Adipocyte (in vitro differentiated cells): ENCODE results near the gene OR9A2.
"Not testable (repeated sequence)": the region's sequence is repeated elsewhere in the genome, so short reads cannot be mapped to it uniquely, and the experiment has no call there.

Experiments used
- DNase-seq: peaks from one replicate; pipeline ENCODE4 v3.0.0-alpha.2; 2015; ENCODE audit warnings: low read depth
- H3K27me3 ChIP-seq: replicated peaks from 2 replicates; pipeline ENCODE4 v1.7.0; 2013; ENCODE audit warnings: mild to moderate bottlenecking, low read length, moderate library complexity; ENCODE audit not compliant: control insufficient read depth, insufficient read depth
- H3K36me3 ChIP-seq: 2 replicates; pipeline ENCODE4 v1.7.0; 2013; ENCODE audit warnings: low read length, mild to moderate bottlenecking, moderate library complexity; ENCODE audit not compliant: control insufficient read depth, insufficient read depth, severe bottlenecking
- H3K4me1 ChIP-seq: 2 replicates; pipeline ENCODE4 v1.7.0; 2013; ENCODE audit warnings: mild to moderate bottlenecking, low read length, moderate library complexity; ENCODE audit not compliant: control insufficient read depth, insufficient read depth
- H3K4me3 ChIP-seq: 2 replicates; pipeline ENCODE4 v1.7.0; 2013; ENCODE audit warnings: mild to moderate bottlenecking, low read length, moderate library complexity
- H3K9ac ChIP-seq: 2 replicates; pipeline ENCODE4 v1.7.0; 2013; ENCODE audit warnings: mild to moderate bottlenecking, low read length, moderate library complexity
- H3K9me3 ChIP-seq: 2 replicates; pipeline ENCODE4 v1.7.0; 2013; ENCODE audit warnings: mild to moderate bottlenecking, low read length, moderate library complexity; ENCODE audit not compliant: control insufficient read depth

The OR9A2 gene

DNA sequence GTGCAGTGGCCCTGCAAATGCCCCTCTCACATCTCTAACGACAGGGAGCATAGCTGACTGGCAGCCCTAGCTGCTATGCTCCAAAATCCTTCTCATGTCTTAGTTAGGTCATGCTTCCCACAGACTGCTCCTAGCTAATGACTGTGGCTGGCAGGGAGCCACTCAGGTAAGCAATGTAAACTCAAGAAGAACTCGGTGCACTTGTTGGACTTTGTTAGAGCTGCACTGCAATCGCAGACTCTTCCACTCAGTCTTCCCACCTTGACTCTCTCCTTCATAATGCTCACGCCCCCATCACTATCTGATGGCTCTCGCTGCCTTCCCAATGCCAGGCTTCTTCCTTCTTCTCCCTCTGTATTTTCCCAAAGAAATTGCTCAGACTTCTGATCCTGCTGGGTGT, 24.0 kb downstream of the OR9A2 start:
- DNase-seq = no peak
- H3K9ac ChIP-seq = no peak overlapping the region
- H3K27me3 ChIP-seq = no peaks in the 10 kb centered on the region
- peaks cover 7% of the 10 kb centered on the region for H3K4me1 ChIP-seq
- no peaks in the 10 kb centered on the region for H3K9me3 ChIP-seq
- peak overlapping the region; percentile 70 for H3K4me3 ChIP-seq
- no peaks in the 10 kb centered on the region for H3K36me3 ChIP-seq

DNA sequence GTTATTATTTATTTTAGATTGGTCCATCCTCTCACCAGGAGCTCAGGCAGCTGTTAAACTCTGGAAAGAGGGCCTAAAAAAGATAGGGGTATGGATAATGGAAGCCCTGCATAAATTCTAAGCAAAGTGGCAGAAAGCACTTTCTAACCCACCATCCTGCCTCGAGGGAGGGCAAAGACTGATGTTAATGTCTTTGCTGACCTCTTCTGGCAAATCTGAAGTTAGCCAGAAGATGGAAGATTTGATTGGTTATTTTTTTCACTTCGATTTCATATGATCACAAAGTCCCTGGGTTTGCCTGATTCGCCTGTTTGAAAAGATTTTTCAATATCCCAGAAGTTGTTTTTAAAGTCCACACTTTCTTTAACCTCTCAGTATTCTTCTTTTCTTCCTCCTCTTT, 24.8 kb downstream of the OR9A2 start:
- Histone ChIP-seq H3K27me3 (no peaks in the 10 kb centered on the region), H3K4me3 (no peak overlapping the region), H3K4me1 (peaks cover 7% of the 10 kb centered on the region), H3K9ac (no peak overlapping the region), H3K9me3 (no peaks in the 10 kb centered on the region), H3K36me3 (no peaks in the 10 kb centered on the region)
- DNase-seq = peak; percentile 57

DNA sequence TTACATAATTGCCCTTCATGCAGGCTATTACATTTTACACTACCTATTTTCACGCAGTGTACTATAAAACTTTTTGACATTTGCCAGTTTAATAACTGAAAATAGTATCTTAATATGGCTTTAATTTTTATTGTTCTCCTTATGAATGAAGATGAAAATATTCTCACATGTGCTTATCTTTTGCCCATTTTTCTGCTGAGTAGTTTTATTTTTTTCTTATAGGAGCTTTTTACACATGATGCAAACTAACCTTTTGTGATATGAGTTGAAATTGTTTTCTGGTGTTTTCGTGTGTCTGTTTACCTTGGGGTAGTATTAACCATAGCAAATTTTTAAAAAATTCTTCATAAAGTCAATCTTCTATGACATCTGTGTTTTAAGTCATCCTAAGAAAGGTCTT, 26.3 kb downstream of the OR9A2 start:
- H3K4me1 ChIP-seq = peaks cover 4% of the 10 kb centered on the region
- no peaks in the 10 kb centered on the region for H3K36me3 ChIP-seq
- no peak overlapping the region for H3K9ac ChIP-seq
- no peaks in the 10 kb centered on the region for H3K9me3 ChIP-seq
- DNase-seq = no peak
- no peak overlapping the region for H3K4me3 ChIP-seq
- H3K27me3 ChIP-seq = no peaks in the 10 kb centered on the region

DNA sequence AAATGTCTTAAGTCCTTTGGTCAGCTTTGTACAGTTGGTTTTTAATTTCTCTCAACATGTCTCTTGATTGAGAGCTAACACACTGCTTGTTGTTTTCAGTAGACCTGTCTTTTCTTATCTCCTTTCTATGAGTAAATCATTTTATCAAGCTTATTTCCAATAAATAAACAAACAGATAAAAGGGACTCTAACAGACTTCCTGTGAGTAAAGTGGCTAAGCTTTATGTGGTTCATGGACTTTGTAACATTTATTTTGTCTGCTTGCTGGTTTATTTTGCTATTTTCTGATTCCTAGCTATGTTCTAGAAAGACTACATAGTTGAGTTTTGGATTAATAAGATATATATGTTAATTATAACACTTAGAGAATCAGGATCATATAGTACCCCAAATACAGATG, 27.1 kb downstream of the OR9A2 start:
- no peaks in the 10 kb centered on the region for H3K4me1 ChIP-seq
- no peak overlapping the region for H3K4me3 ChIP-seq
- DNase-seq = no peak
- H3K36me3 ChIP-seq = no peaks in the 10 kb centered on the region
- no peak overlapping the region for H3K9ac ChIP-seq
- no peaks in the 10 kb centered on the region for H3K9me3 ChIP-seq
- H3K27me3 ChIP-seq = peaks cover 6% of the 10 kb centered on the region

DNA sequence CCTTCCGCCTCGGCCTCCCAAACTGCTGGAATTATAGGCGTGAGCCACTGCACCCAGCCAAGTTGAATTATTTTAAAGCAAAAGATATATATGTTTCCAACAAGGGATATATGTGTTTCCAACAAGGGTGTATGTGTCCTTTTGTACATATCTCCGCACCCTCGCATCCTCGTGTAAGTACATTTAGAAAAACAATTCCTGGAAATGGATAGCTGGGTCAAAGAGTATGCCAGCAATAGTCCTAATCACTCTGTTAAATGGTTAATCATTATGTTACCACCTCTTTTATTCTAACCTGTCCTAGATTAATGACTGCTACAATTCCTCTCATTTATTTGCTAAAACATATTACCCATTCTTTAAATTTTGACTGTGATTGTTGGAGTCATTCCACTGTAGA, 28.0 kb downstream of the OR9A2 start:
- peaks cover 9% of the 10 kb centered on the region for H3K27me3 ChIP-seq
- H3K9me3 ChIP-seq = no peaks in the 10 kb centered on the region
- H3K36me3 ChIP-seq = no peaks in the 10 kb centered on the region
- DNase-seq = no peak
- H3K4me1 ChIP-seq = no peaks in the 10 kb centered on the region
- no peak overlapping the region for H3K9ac ChIP-seq
- no peak overlapping the region for H3K4me3 ChIP-seq

DNA sequence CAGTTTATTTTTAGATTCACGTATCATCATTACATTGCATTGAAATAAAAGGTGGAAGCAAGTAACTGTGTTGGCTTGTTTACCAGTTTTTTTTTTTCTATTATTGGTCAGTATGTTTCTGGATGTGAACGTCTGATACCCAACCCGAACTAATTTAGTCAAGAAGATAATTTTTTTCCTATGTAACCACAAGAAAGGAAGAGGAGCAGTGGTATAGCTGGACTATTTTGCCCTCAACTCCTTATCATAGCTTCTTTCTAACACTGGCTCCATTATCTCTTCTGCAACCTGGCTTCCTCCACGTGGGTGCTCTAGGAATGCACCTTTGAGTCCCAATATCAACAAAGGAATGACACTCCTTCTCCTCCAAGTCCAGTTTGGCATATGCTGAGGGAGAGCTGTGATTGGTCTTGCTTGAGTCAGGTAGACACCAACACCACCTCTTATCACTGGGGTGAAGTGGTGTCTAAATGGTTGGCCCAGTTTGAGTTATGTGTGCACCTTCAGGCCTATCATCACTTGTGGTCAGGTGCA, 29.4 kb downstream of the OR9A2 start:
- Histone ChIP-seq H3K27me3 (peaks cover 9% of the 10 kb centered on the region), H3K9ac (no peak overlapping the region), H3K4me3 (no peak overlapping the region), H3K36me3 (no peaks in the 10 kb centered on the region), H3K9me3 (no peaks in the 10 kb centered on the region), H3K4me1 (no peaks in the 10 kb centered on the region)
- no peak for DNase-seq

DNA sequence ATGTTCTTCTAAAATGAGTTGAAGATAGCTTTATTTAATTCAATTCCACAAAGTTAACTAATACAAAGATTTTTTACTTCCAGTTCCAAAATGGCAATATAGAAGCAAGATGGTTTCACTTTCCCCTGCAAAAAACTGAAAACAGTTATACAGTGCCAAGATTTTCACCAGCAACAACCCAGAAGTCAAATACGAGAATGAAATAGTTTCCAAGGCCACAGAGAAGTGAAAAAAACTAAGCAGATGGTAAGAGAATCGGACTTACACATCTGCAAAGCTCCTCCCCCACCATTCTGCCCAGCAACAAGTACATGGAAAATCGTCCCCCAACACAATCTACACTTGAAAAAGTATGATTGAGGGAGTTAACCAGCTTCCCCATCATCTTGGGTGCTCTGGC, 34.5 kb downstream of the OR9A2 start:
- H3K4me3 ChIP-seq = no peak overlapping the region
- H3K9me3 ChIP-seq = no peaks in the 10 kb centered on the region
- H3K9ac ChIP-seq = no peak overlapping the region
- DNase-seq = peak; percentile 20
- H3K4me1 ChIP-seq = no peaks in the 10 kb centered on the region
- H3K36me3 ChIP-seq = no peaks in the 10 kb centered on the region
- peaks cover 10% of the 10 kb centered on the region for H3K27me3 ChIP-seq

DNA sequence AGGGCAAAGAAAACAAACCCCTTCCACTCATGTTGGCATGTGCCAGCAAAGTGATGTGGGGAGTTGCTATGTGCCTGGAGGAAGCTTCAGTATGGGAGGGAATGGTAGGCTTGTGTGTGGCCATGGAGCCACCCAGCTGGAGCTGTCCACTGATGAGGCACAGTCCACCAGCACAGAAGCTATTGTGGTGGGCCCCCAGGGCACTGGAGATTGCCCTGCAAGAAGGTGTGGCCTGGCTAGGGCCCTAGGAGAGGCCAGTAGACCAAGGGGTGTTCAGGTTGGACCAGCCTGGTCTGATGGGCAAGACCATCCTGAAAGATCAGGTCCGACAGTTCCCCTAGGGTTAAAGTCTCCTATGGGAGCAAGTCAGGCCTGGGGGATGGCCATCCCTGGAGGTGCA, 42.6 kb downstream of the OR9A2 start:
- H3K36me3 ChIP-seq = no peaks in the 10 kb centered on the region
- peaks cover 10% of the 10 kb centered on the region for H3K9me3 ChIP-seq
- no peak overlapping the region for H3K9ac ChIP-seq
- no peak overlapping the region for H3K4me3 ChIP-seq
- no peak for DNase-seq
- peaks cover 7% of the 10 kb centered on the region for H3K27me3 ChIP-seq
- no peaks in the 10 kb centered on the region for H3K4me1 ChIP-seq

DNA sequence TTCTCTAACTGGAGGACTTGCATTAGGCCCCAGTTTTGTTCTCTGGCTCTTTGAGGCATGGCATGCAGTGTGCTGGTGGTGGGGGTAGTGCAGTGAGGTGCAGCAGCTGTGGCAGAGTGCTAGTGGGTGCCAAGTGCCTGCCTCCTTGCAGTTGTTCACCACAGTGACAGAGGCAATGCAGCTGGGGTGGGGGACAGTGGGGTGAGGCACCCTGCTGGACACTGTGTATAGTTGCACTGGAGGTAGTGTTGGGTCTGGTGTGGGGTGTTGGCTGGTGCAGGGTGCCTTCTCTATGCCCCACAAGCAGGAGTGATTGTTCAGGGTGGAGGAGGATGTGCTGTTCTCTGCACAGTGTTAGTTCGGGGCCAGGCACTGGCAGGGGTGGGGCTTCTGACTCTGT, 43.1 kb downstream of the OR9A2 start:
- H3K9me3 ChIP-seq = peaks cover 10% of the 10 kb centered on the region
- peaks cover 7% of the 10 kb centered on the region for H3K27me3 ChIP-seq
- no peaks in the 10 kb centered on the region for H3K4me1 ChIP-seq
- H3K9ac ChIP-seq = no peak overlapping the region
- DNase-seq = no peak
- H3K36me3 ChIP-seq = no peaks in the 10 kb centered on the region
- no peak overlapping the region for H3K4me3 ChIP-seq

DNA sequence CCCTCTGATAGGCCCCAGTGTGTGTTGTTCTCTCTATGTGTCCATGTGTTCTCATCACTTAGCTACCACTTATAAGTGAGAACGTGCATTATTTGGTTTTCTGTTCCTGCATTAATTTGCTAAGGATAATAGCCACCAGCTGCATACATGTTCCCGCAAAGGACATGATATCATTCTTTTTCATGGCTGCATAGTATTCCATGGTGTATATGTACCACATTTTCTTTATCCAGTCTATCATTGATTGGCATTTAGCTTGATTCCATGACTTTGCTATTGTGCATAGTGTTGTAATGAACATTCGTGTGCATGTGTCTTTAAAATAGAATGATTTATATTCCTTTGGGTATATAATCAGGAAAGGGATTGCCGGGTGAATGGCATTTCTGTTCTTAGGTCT, 48.5 kb downstream of the OR9A2 start:
- H3K36me3 ChIP-seq, DNase-seq, H3K9ac ChIP-seq, H3K4me1 ChIP-seq, H3K4me3 ChIP-seq, H3K27me3 ChIP-seq: not testable (repeated sequence)
- peaks cover 25% of the 10 kb centered on the region for H3K9me3 ChIP-seq
